Activated CD4-positive, alpha-beta T cell treated with anti-CD3 and anti-CD28 coated beads, Interleukin-2, amount 50 U/mL, for 4 hours (primary cell): ENCODE results near the gene UBE2J1.
"Not testable (repeated sequence)": the region's sequence is repeated elsewhere in the genome, so short reads cannot be mapped to it uniquely, and the experiment has no call there.

Source experiments
- DNase-seq, 2 experiments: peaks; one replicate each; pipeline ENCODE4 v3.0.0-alpha.2; 2020

The UBE2J1 gene, protein sequence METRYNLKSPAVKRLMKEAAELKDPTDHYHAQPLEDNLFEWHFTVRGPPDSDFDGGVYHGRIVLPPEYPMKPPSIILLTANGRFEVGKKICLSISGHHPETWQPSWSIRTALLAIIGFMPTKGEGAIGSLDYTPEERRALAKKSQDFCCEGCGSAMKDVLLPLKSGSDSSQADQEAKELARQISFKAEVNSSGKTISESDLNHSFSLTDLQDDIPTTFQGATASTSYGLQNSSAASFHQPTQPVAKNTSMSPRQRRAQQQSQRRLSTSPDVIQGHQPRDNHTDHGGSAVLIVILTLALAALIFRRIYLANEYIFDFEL

DNA sequence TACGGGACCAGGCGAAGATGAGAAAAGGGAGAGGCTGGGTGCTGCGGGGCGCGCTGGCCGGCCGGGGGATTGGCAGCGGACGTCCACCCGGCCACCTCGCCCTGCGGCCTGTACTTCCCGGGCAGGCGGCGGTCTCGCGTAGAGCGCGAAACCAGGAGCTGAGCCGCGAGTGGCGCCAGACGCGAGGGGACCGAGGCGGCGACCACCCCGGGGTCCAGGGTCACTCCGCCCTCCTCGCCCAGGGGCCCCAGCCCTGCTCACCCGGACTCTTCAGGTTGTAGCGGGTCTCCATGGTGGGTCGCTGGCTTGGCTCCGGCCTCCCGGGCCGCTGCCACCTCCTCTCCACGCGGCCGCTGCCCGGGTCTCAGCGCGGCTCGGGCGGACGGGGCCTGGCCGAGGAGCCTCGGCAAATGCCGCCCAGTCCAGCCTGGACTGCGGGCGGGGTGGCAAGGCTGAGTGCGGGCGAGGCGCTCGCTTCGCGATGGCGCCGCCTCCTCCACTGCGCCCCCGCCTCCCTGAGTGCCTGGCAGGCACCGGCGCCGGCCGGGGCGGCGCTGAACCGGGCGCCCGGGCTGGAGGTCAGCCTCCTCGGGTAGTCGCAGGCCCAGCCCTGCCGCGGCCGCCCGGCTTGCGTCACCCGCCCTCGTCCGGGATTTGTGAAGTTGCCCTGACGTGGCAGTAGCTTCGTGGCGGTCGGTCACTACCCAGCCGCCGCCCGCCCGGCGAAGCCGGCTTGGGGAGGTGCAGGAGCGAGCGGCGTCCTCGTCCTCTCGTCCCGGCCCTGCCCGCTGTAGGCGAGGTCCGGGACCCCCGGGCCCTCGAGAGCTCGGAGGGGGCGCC lies at the start of gene UBE2J1:
UBE2J1 (minus strand) TSS at position 445 of the 840 bp plus-strand sequence; CDS start at position 292, 153 bp downstream.
- peak; percentile 54 to 56 for DNase-seq

DNA sequence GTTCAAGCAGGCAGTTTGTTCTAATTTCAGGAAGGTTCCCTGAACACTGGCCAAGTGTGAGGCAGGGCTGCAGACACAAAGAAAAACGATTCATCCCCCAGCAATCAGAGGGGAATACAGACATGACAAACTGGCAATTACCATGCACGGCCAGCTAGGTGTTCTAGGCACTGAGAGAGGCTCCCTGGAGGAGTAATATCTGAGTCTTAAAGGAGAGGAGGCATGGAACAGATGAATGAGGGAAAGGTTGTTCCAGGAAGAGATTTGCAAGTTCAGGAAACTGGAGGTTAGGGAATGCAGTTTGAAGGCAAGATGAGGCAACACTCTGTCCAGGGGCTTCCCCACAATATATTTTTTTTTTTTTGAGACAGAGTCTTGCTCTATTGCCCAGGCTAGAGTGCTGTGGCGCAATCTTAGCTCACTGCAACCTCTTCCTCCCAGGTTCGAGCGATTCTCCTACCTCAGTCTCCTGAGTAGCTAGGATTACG lies 48.4 kb upstream of the UBE2J1 start:
- DNase-seq = no peak

DNA sequence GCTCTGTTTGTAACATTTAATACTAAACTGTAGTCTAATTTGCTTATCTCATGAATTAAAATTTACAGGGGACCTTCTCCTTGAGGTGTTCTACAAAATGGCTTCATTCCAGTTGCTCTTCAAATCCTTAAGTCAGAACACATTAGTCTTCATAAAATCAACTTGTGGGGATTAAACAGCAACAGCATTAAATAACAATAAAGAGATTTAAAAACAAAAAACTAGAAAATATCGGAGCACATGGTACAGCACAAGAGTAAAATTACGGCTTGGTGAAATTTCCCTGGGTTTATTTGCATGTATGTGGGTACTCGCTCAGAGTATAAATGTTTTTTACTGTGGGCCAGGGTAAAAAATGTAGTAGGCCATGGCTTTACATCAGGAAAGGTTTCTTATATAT lies 47.5 kb upstream of the UBE2J1 start:
- DNase-seq = no peak

DNA sequence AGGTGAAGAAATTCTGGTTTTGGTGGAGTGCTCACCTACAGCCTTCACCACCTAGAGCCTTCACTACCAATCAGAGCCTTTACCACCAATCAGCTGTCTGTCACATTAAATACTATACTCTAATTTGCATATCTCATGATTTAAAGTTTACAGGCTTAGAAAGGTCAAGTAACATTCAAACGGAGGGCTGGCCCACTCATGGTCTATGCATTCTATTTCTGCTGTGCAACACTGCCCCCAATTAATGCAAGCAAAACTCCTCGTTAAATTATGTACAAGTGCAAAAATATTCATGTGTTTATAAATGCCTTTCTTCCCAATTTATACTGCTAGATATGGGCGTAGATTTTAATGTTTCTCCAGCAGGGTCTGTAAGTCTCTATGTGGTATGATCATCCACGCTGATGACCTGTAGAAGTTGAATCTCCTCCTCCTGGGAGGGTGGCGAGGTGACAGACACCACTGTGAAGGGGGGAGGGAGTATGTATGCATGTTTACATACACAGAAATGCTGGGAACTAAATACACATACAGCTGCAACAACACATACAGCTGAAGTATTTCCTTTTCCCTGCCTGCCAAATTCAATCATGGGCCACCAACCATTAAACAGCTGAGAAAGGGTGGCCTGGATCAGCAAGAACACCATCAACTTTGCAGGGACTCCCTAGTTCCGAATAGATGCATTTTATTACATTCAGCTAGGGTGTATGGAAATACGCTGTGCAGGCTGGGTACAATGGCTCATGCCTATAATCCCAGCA lies 46.4 kb upstream of the UBE2J1 start:
- DNase-seq = no peak

DNA sequence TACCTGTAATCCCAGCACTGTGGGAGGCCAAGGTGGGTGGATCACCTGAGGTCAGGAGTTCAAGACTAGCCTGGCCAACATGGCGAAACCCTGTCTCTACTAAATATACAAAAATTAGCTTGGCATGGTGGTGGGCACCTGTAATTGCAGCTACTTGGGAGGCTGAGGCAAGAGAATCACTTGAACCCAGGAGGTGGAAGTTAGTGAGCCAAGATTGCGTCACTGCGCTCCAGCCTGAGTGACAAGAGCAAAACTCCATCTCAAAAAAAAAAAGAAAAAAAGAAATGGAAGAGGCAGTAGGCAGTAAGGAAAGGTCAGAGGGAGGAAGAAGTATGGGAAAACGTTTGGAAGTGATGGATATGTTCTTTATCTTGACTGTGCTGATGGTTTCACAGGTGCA lies 45.4 kb upstream of the UBE2J1 start:
- DNase-seq = not testable (repeated sequence)

DNA sequence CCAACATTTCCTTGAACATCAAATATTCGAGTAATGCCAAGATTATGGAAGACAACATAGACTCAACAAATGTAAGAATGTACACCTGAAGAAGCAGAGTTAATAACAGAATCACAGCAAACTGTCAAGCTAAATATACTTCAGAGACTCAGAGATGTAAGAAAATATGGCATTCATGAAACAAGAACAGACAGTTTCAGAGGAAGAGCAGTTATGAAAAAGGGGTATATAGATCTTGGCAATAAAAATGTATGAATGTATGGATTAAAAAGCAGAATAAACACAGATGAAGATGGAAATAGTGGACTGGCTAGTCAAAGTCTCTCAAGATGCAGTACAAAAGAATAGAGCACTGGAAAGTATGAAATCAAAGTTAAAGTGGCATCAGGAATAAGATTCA lies 41.1 kb upstream of the UBE2J1 start:
- DNase-seq = no peak

DNA sequence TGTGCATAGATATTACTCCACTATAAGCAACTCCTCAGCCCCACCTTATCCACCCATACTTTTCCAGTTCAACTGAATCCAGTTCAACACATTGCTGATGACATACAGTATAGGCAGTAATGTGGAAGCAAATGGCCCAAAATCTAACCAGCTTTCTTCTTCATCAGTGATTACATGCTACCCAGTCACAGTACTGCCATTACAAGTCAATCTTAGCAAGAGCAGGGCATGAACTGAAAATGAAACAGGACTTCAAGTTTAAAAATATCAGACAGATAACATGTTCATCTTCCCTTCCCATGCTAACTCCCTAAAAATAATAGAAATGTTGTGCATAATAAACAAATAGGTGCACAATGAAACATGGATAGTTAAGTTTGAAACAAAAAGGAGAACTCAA lies 40.3 kb upstream of the UBE2J1 start:
- DNase-seq = no peak

DNA sequence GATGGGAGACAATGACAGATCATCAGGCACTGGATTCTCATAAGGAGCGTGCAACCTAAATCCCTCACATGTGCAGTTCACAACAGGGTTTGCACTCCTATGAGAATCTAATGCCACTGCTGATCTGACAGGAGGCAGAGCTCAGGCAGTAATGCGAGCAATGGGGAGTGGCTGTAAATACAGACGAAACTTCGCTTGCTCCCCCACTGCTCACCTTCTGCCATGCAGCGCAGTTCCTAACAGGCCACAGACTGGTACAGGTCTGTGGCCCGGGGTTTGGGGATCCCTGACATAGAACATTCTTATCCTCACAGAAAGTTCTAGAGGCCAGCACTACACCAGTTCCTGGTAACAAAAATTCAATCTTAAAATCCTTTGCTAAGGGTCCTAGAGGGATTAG lies 36.3 kb upstream of the UBE2J1 start:
- no peak for DNase-seq

DNA sequence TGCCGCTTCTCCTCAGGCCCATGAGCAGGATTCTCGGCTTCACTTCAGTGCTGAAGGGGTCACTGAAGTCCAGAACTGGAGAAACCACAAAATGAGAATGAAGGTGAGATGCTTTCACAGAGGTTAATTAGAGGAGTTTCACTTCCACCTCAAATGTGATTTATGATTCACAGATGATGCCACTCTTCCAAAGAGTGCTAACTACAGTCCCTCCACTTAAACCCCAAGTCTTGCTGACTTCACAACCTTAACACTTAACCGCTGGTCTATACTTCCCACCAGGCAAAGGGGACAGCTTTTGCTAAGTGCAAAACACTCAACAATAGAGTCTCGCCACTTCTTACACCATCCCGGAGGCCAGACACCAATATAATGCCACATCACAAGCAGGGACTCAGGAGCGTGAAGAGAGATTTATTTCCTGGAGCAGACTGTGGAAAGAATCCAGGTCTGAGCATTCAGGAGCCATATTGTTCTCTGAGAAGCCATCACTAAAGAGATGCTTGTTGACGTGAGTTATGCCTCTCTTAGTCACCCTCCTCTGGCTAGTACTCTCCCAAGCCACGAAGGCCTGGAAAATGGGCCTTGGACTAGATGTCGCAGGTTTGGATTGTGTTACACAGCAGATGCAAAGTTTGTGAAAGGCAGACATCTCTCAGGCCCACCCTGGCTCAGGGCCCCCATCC lies 35.1 kb upstream of the UBE2J1 start:
- DNase-seq = no peak

DNA sequence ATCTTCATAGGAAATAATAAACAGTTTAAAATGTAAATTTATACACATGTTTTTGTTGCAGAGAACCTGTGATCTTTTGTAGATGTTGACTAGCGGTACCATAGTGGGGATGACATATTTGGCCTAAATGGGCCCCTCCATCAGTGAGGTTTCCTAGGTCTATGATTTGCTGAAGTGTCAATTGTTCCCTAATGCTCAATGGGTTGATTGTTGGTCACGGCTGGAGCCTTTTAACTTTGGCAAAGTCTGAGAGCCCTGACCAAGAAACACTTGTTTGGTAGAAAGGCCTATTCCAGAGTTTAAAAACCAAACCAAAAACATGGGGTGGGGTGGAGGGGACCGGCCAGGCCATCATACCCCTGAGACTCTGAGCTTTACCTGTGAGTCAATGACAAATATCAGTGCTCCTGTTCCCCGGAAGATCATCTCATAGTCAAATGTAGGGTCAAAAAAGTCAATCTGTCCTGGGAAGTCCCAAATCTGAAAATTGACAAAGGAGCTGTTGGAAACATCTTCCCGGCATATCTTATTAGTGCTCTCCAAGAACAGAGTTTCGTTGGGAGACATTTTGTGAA lies 34.5 kb upstream of the UBE2J1 start:
- DNase-seq = no peak

DNA sequence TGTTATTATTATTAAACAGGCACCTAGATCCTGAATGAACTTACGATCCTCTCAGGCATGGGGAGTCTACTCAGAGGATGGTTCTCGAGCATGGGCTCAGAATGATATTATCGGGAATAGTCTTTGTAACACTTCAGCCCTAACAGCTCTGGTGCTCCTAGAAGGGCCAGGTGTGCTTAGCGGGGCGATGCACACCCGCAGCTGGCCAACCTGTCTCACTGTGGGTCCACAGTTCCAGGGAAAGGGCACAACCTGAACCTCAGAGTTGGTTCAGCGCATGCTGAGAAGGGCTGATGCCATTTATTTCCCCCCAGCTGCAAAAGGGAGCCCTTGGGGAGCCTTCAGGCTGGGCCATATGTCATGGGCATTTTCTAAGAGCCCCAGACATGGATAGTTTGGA lies 33.3 kb upstream of the UBE2J1 start:
- no peak for DNase-seq

DNA sequence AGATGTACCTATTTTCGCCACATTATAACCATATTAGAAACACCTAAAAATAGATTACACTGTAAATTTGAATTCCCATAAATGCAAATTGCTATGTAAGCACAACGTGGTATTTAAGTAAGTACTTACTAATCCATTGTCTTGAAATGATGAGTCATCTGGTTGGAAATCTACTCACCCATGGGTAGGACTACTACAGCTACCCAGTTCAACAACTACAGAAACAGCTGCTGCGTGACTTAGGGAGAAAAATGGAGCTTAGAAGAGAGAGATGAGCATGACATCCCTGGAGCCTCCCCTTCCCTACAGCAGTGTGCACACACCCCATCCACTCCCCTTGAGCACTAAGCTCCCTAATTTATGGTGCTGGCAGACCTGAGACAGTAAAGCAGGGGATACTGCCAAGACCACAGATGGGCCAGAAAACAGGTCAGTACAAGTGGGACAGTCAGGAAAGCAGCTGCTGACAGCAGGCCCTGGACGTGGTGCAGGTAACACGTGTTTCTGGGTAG lies 32.7 kb upstream of the UBE2J1 start:
- no peak for DNase-seq

DNA sequence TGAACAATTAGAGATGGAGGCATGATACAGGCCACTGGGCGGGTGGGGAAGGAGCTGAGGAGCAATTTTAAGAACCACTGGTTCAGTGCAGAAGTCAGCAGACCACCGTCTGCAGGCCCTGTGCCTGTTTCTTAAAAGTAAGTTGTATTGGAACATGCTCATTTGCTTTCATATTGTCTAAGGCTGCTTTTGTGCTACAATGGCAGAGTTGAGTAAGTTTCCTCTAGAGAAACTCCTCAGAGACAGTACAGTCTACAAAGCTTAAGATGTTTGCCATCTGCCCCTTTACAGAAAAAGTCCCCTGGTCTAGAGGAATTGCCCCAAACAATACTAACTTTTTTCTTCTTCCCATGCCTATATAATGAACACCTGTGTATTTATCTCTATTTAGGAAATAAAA lies 28.5 kb upstream of the UBE2J1 start:
- no peak for DNase-seq

DNA sequence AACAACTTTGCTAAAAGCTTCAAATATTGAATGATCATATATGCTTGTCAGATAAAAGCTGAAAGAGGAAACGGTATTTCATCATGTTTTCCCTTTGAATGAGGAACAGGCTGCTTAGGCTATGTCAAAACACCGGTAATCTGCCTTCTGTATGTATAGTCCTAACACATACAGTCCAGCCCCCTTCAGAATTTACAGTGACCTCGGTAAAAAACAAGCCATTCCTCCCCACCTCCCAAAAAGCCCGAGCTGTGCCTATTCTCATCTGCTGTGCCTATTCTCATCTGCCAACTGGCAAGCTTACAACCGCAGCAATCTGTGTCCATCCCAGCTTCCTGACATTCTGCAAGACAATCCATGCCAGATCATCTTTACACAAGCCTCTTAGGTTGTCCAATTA lies 26.8 kb upstream of the UBE2J1 start:
- DNase-seq = no peak

DNA sequence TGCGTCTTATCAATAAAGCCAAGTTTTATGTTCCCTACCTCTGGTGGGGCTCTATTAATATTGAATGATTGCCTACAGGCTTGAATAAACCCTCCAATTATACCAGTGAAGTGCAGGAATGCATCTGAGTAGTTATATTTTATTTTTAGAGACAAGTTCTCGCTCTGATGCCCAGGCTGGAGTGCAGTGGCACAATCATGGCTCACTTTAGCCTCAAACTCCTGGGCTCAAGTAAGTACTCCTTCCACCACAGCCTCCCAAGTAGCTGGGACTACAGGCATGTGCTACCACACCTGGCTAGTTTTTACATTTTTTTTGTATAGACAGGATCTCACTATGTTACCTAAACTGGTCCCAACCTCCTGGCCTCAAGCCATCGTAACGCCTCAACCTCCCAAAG lies 26.1 kb upstream of the UBE2J1 start:
- DNase-seq = no peak

DNA sequence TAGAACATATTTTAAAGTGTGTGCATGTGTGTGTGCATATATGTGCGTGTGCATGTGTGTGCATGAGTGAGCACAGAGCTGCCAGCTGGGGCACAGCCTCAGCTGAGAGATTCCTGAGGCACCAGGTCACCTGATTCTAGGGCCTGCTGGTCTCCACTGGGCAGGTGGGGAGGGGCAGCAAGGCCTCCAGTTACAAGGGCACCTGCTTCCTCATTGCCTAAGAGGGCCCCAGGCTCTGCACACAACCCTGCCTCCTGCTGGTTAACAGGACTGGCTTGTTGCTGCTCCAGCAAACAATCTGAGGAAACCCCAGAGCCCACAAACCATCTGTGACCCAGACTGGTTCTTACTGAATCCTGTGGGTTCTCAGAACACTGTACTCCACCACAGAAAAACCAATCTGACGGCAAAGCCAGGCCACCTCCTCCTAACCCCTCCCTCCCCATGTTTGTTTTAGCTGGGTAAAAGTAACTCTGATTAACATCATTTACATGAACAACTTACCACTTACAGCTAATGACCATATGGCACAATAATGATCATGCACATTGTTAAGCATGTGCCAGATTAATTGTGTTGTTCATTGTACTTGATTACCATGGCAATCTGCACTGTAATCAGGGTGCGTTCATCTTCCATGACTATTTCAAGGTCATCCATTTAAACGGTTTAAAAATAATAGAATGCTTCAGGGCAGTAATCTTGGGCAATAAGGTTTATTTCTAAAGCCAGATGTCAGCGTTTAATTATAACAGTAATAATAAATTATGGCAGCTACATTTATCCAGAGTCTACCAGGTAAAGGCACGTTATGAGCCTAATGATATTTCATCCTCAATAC lies 23.1 kb upstream of the UBE2J1 start:
- peak; percentile 19 to 25 for DNase-seq

DNA sequence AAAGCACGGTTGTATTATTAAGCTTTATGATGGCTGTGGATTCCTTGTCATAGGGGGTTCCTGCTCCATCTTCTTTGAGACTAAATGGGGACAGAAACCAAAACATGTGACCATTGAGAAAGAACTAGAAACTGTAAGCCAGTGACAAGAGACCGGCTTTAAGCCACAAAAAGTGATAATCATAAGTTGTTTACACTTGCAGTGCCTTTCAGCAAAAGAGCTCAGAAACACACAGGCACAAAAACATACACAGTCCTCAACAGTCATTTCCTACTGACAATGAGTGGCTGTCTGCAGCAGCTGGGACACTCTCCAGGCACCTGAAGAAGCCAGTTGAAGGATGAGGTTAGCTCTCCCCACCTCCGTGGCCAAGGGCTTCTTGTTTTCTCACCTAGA lies 20.0 kb upstream of the UBE2J1 start:
- DNase-seq = no peak

DNA sequence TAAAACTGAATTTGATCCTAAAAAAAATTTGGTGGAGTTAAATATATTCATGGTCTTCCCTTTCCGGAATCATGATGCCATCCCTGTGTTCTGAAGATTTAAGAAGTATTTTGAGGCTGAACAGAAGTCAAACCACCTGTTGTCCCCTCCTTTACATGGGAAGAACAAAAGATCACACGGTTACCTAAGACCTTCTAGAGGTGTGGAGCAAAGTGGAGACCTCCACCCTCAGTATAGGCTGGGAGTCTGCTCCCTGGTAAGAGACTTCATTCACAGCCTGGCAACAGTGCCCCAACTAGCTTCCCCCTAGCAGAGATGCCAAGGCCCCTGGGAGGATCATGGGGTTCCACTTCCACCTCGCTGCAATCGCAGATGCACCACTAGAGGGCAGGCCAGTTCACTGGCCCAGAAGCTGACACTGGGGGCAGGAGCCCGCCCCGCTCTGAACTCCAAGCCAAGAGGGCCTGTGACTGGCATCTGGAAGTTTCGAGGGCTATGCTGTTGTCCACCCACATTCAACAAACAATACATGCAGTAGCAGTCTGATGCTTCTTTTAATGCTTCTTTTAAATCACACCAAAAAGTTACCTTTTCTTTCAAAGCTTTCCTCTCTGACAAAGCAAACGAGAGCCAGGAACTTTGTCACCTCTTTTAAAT lies 19.5 kb upstream of the UBE2J1 start:
- DNase-seq = peak; percentile 78

DNA sequence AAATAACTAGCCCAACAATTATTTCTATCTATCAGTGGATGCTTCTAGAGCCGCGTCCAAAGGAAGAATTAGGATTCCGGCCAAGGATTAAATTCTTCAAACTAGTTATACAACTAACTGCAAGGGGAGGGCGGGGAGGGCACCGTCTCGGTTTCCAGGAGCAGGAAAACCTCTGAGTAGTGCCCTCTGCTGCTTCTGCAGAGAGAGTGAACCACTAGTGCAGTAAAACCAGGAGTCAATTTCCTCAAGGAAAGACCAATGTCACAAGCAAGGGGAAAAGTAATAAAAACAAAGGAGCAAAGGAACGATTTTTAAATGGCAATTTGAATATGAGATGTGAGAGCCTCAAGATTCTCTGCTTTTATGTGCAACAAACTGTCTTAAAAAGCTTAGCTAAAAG lies 16.5 kb upstream of the UBE2J1 start:
- DNase-seq = no peak

DNA sequence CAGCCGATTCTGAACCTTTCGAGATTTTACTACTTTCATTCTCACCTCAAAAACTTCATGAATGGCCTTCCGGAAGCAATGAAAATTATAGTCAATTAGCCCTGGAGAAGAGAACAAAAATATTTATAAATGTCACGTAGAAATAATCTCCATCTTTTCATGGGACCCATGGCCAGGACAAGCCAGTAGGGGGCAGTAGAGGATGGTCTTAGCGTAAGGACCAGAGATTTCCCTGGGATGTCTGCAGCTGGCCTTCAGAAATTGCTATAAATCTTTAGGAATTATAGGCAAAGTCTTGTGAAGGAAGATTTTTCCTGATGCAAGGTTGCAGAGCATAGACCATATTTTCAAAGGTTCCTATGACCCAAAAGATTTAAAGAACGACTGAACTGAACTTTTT lies 15.6 kb upstream of the UBE2J1 start:
- DNase-seq = peak; percentile 54 to 58

DNA sequence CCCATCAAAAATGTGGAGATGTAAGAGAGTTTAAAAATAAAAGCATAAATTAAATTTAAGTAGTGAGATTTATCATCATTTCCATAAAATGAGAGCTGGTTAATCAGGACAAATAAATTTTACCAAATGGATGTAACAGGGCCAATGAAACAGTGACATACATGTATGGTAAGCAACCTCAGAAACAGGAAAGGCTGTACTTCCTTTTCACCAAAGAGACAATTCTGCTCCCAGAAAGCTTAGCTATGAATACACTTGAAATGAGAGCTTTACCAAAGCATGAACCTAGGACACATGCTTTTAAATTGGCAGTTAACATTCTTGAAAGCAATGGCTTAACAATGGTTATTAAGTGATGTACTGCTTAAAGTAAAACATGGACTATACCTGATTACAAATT lies 12.1 kb upstream of the UBE2J1 start:
- DNase-seq = no peak
